GM21717 (cell line): Measurements from ENCODE around the gene POU4F1.

ENCODE experiments used
- ATAC-seq: cut with Tn5 transposase; IDR thresholded peaks from one replicate; pipeline ENCODE4 v1.9.1; 2021; ENCODE audit warnings: mild to moderate bottlenecking, moderate library complexity; ENCODE audit not compliant: unreplicated experiment

The POU4F1 gene

GRCh38 chr13:78607409-78608251 lies 4.3 kb upstream of the POU4F1 start:
- no peak for ATAC-seq

- no peak for ATAC-seq
These were observed 3.4 kb upstream of the POU4F1 start for GRCh38 chr13:78606471-78607408.

DNA sequence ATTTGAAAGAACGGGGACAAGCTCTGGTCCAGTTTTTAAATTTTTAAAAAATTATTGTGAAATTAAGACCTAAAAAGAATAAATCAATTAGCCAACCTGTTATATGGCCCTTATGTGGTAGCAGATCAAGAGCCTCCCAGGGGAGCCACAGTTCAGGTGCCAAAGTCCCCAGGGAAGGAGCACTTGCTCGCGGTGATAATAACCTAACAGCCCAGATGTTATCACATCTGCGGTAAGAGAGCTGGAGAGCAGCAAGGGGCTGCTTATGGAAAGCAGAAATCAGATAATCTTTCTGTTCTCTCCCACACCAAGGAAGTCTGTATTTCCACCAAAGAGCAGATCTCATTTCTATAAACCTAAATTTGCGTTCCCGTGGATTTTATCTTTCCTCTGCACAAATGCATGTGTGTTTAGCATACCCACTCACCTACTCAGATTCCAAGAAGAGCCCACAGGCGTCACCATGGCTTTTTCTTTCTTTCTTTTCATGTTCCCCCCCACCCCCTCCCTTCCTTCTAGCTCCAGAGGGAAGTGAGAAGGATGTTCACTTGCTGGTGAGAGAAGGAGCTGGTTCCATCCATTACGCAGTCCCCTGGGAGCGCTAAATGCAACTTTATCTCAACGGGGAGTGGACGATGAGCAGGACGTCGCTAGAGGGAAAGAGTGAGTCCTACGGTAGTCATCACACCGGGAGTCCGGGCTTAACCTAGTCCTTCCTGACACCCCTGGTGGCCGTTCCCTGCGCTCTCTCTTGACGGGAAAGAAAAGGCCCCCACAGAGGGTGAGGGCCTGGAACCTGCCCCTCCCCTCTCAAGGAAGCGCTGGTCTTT lies 1.6 kb upstream of the POU4F1 start:
- no peak for ATAC-seq

- no peak for ATAC-seq
These were observed 652 bp downstream of the POU4F1 start for GRCh38 chr13:78602561-78603239.

DNA sequence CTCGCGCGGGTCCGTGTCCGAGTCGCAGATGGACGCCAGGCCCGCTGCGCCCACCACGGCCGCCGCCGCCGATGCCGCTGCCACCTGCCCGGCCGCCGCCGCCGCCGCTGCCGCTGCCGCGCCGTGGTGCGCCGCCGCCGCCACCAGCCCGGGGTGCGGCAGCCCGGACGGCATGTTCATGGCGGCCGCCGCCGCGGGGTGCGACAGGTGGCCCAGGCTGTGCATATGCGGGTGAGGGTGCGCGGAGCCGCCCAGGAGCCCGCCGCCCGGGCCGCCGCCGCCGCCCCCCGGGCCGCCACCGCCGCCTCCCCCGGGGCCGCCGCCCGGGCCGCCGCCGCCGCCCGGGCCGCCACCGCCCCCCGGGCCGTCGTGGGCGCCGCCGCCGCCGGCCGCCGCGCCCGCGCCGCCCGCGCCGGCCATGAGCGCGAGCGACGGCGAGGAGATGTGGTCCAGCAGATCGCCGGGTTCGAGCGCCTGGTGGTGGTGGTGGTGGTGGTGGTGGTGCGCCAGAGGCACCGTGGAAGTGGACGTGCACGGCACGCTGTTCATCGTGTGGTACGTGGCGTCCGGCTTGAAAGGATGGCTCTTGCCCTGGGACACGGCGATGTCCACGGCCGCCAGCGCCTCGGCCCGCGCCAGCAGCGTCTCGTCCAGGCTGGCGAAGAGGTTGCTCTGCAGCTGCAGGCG lies 1.3 kb downstream of the POU4F1 start:
- no peak for ATAC-seq

GRCh38 chr13:78601124-78601873 lies 2.1 kb downstream of the POU4F1 start:
- ATAC-seq: no peak

- no peak for ATAC-seq
These were observed 3.0 kb downstream of the POU4F1 start for GRCh38 chr13:78600280-78600883.

GRCh38 chr13:78599645-78600279 lies 3.6 kb downstream of the POU4F1 start:
- ATAC-seq: no peak

- ATAC-seq: no peak
These were observed 4.2 kb downstream of the POU4F1 start for GRCh38 chr13:78598966-78599644.

DNA sequence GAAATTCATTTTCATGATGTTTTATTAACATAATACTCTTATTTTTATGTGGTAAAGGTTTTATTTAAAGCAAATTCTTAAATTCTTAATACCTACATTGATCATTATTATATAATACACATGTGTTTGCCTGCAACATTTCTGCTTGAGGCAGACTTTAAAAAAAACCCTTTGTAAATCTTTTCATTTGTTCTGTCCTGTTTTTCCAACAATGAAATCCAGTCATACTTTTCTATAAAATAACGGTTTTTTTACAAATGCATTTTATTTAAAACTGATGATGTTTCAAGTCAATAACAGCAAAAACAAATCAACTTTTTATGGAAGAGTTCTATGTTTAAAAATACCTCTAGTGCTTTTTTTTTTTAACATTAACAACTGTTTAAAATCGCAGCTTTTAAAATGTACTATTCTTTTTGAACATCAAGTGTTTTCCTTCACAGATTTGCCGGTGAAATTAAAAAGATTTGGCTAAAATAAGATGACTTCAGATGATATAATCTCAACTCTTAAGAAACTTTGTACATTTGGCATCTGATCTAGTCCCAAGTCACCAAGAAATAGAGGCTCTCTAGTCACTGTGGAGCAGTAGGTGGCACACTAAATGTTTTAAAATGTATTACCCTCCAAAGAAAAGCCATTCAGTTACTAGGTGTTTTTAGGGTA lies 5.1 kb downstream of the POU4F1 start:
- no peak for ATAC-seq

GRCh38 chr13:78597602-78597932 lies 5.8 kb downstream of the POU4F1 start:
- no peak for ATAC-seq

GRCh38 chr13:78596736-78597601 lies 6.4 kb downstream of the POU4F1 start:
- ATAC-seq: no peak

DNA sequence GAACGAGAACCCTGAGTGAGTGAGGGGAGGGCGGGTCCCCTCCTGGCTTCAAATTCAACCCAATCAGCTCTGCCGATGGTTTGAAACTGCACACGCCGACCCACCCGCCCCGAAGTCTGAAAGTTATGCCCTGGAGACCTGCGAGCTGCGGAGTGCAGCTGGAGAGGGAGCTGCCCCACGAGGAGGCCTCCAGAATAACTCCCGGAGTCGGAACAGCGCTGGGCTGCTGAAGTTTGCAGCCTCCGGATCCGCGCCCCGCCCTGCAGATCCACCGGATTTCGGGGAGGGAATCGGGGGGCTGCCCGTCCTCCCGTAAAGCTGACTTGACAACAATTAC lies 7.0 kb downstream of the POU4F1 start:
- ATAC-seq: no peak

- ATAC-seq: no peak
These were observed 7.6 kb downstream of the POU4F1 start for GRCh38 chr13:78595495-78596398.

DNA sequence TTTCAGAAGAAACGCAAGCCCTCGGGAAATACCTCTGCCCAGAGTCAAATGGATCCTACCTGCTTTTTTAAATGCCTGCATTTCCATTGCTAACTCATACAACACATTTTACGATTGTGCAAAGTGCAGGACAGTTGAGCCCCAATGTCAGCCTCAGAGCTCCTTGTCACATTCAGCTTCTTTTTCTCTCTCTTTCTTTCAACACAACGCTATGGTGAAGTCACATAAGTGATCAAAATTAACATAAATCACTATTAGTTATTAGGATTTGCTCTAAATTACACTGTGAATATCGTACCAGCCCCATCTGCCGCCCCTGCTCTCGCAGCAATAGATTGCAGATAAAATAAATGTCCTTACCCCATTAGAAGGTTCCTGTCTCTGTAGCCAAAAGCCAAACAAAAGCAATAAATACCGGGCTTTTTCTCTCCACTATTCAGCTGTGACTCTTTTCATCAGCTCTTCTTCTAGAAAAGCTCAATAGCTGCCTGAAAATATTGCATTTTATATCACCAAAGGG lies 8.8 kb downstream of the POU4F1 start:
- no peak for ATAC-seq
